IMR-90 (cell line): ENCODE results near the gene PGBD5.

Experiments
- CEBPB ChIP-seq: IDR thresholded peaks from 2 replicates; pipeline ENCODE4 v1.6.1; 2012; ENCODE audit warnings: low read depth, low read length, improper control_type of control experiment
- CHD1 ChIP-seq: IDR thresholded peaks from 2 replicates; pipeline ENCODE4 v1.6.1; 2012; ENCODE audit warnings: low read depth, low read length, improper control_type of control experiment
- CTCF ChIP-seq: conservative IDR thresholded peaks from 2 replicates; pipeline ENCODE4 v1.5.1; 2012; ENCODE audit warnings: mild to moderate bottlenecking, low read depth, low read length, improper control_type of control experiment
- FOS ChIP-seq: fragments of 150-350 bp; IDR thresholded peaks from 2 replicates; pipeline ENCODE4 v1.6.1; 2016; ENCODE audit warnings: low read depth, low read length
- MAFK ChIP-seq: IDR thresholded peaks from 2 replicates; pipeline ENCODE4 v1.6.1; 2012; ENCODE audit warnings: low read depth, low read length, improper control_type of control experiment
- MAZ ChIP-seq: IDR thresholded peaks from 2 replicates; pipeline ENCODE4 v1.6.1; 2012; ENCODE audit warnings: low read depth, mild to moderate bottlenecking, low read length, improper control_type of control experiment, moderate library complexity, borderline replicate concordance
- NFE2L2 ChIP-seq: fragments of 150-350 bp; IDR thresholded peaks from 2 replicates; pipeline ENCODE4 v1.6.1; 2016; ENCODE audit warnings: low read depth, mild to moderate bottlenecking, low read length
- POLR2A ChIP-seq: IDR thresholded peaks from 2 replicates; pipeline ENCODE4 v1.6.1; 2012; ENCODE audit warnings: mild to moderate bottlenecking, low read depth, low read length
- RAD21 ChIP-seq: IDR thresholded peaks from 2 replicates; pipeline ENCODE4 v1.6.1; 2012; ENCODE audit warnings: low read length, improper control_type of control experiment
- RCOR1 ChIP-seq: IDR thresholded peaks from 2 replicates; pipeline ENCODE4 v1.6.1; 2012; ENCODE audit warnings: mild to moderate bottlenecking, low read length, improper control_type of control experiment; ENCODE audit not compliant: insufficient replicate concordance
- RFX5 ChIP-seq: IDR thresholded peaks from 2 replicates; pipeline ENCODE4 v1.8.0; 2012; ENCODE audit warnings: low read depth, mild to moderate bottlenecking, low read length, moderate library complexity
- SMC3 ChIP-seq: fragments of 150-350 bp; IDR thresholded peaks from 2 replicates; pipeline ENCODE4 v1.6.1; 2016; ENCODE audit warnings: low read depth, mild to moderate bottlenecking, antibody characterized with exemption, low read length, moderate library complexity
- USF2 ChIP-seq: fragments of 150-350 bp; IDR thresholded peaks from 2 replicates; pipeline ENCODE4 v1.6.1; 2017; ENCODE audit warnings: mild to moderate bottlenecking, antibody characterized with exemption, low read length, low read depth

GRCh38 chr1:230326971-230327891 is 98.9 kb downstream of the PGBD5 start:
- TF ChIP-seq CTCF (no peak), RAD21 (no peak), POLR2A (no peak), NFE2L2 (no peak), MAZ (no peak), USF2 (no peak), CHD1 (no peak), MAFK (no peak), CEBPB (peak; percentile 4; the same call in 1 of the 2 replicates), SMC3 (no peak), RCOR1 (no peak), FOS (no peak), RFX5 (no peak)
